ENCODE data around the gene ITCH.

Gene ITCH

GRCh38 chr20:34531608-34532265, 168.7 kb downstream of the ITCH start:
- no peak for DNase-seq (ENCODE audit: low read depth in 2 of 2)

- DNase-seq (ENCODE audit: low read depth in 2 of 2): no peak
These were observed 169.2 kb downstream of the ITCH start for GRCh38 chr20:34532320-34532719.

GRCh38 chr20:34532756-34533155, 169.7 kb downstream of the ITCH start:
- DNase-seq (ENCODE audit: low read depth in 2 of 2): no peak

- DNase-seq (ENCODE audit: low read depth in 2 of 2): no peak
These were observed 171.5 kb downstream of the ITCH start for GRCh38 chr20:34534391-34535165.

GRCh38 chr20:34535301-34535840, 172.3 kb downstream of the ITCH start:
- no peak for DNase-seq (ENCODE audit: low read depth in 2 of 2)

- DNase-seq (ENCODE audit: low read depth in 2 of 2): no peak
These were observed 172.8 kb downstream of the ITCH start for GRCh38 chr20:34535857-34536256.

GRCh38 chr20:34536798-34537394, 173.8 kb downstream of the ITCH start:
- DNase-seq (ENCODE audit: low read depth in 2 of 2): no peak

- DNase-seq (ENCODE audit: low read depth in 2 of 2): no peak
These were observed 174.6 kb downstream of the ITCH start for GRCh38 chr20:34537651-34538050.

GRCh38 chr20:34538671-34539123, 175.6 kb downstream of the ITCH start:
- DNase-seq (ENCODE audit: low read depth in 2 of 2): no peak

GRCh38 chr20:34539756-34540155, 176.7 kb downstream of the ITCH start:
- DNase-seq (ENCODE audit: low read depth in 2 of 2): no peak

GRCh38 chr20:34540596-34541263, 177.7 kb downstream of the ITCH start:
- DNase-seq (ENCODE audit: low read depth in 2 of 2): no peak

- DNase-seq (ENCODE audit: low read depth in 2 of 2): no peak
These were observed 178.3 kb downstream of the ITCH start for GRCh38 chr20:34541264-34541901.

- no peak for DNase-seq (ENCODE audit: low read depth in 2 of 2)
These were observed 178.8 kb downstream of the ITCH start for GRCh38 chr20:34541917-34542316.

- no peak for DNase-seq (ENCODE audit: low read depth in 2 of 2)
These were observed 179.4 kb downstream of the ITCH start for GRCh38 chr20:34542439-34542838.

GRCh38 chr20:34543463-34544056, 180.5 kb downstream of the ITCH start:
- no peak for DNase-seq (ENCODE audit: low read depth in 2 of 2)

- no peak for DNase-seq (ENCODE audit: low read depth in 2 of 2)
These were observed 181.2 kb downstream of the ITCH start for GRCh38 chr20:34544109-34544796.

GRCh38 chr20:34546751-34547181, 183.7 kb downstream of the ITCH start:
- DNase-seq (ENCODE audit: low read depth in 2 of 2): no peak

GRCh38 chr20:34547844-34548613, 185.0 kb downstream of the ITCH start:
- no peak for DNase-seq (ENCODE audit: low read depth in 2 of 2)

GRCh38 chr20:34549291-34549928, 186.3 kb downstream of the ITCH start:
- DNase-seq (ENCODE audit: low read depth in 2 of 2): no peak
